Coronary artery (tissue), 2 donors: ENCODE data around the gene OR7C2.

Experiments used
- DNase-seq: peaks from one replicate; pipeline ENCODE4 v3.0.0-alpha.2; 2017; ENCODE audit warnings: low spot score
- H3K27ac ChIP-seq, 2 donors: fragments of 200-600 bp; sonication (generic); one replicate each; pipeline ENCODE4 v1.5.1; 2016 to 2019
- H3K4me3 ChIP-seq: fragments of 200-600 bp; sonication (generic); 2 replicates; pipeline ENCODE4 v1.5.1; 2016; ENCODE audit warnings: mild to moderate bottlenecking, moderate library complexity
- TF ChIP-seq, protein P1 (sequence below): fragments of 200-600 bp; sonication (generic); IDR thresholded peaks from one replicate; pipeline ENCODE4 v1.5.1; 2019; ENCODE audit warnings: antibody characterized with exemption

The OR7C2 gene

GRCh38 chr19:14957464-14957863, 16.2 kb downstream of the OR7C2 start:
- TF ChIP-seq, protein P1, sequence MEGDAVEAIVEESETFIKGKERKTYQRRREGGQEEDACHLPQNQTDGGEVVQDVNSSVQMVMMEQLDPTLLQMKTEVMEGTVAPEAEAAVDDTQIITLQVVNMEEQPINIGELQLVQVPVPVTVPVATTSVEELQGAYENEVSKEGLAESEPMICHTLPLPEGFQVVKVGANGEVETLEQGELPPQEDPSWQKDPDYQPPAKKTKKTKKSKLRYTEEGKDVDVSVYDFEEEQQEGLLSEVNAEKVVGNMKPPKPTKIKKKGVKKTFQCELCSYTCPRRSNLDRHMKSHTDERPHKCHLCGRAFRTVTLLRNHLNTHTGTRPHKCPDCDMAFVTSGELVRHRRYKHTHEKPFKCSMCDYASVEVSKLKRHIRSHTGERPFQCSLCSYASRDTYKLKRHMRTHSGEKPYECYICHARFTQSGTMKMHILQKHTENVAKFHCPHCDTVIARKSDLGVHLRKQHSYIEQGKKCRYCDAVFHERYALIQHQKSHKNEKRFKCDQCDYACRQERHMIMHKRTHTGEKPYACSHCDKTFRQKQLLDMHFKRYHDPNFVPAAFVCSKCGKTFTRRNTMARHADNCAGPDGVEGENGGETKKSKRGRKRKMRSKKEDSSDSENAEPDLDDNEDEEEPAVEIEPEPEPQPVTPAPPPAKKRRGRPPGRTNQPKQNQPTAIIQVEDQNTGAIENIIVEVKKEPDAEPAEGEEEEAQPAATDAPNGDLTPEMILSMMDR: no peak
- peak; percentile 24 for DNase-seq
- H3K4me3 ChIP-seq: no peak overlapping the region

GRCh38 chr19:14959263-14959662, 18.0 kb downstream of the OR7C2 start:
- H3K27ac ChIP-seq: no peak overlapping the region

More at GRCh38 chr19:14957464-14957863, 16.2 kb downstream of the OR7C2 start:
- H3K27ac ChIP-seq: no peak overlapping the region

GRCh38 chr19:14961956-14962685, 20.8 kb downstream of the OR7C2 start:
- Histone ChIP-seq H3K4me3 (no peak overlapping the region), H3K27ac (no peak overlapping the region)
- TF ChIP-seq, protein P1: no peak
- DNase-seq: no peak

More at GRCh38 chr19:14959263-14959662, 18.0 kb downstream of the OR7C2 start:
- DNase-seq: no peak
- TF ChIP-seq, protein P1: no peak
- no peak overlapping the region for H3K4me3 ChIP-seq

DNA sequence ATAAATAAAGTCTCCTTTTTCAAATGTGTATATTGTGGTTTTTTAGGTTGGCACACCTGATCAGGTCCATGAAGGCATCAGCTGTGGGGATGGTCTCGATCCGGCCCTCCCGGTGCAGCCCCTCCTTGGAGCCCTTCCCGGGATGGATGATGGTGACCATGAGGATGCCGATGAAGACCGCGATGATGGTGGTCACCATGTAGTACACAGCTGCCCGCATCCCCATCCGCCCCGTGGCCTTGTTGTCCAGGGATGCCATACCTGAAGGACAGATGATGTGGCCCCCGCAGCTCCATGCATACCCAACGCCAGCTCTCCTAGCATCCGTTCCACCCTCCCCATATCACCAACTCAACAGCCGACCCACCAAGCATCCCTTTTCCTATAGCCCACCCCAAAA, 27.0 kb downstream of the OR7C2 start:
- no peak for DNase-seq
- H3K27ac ChIP-seq: no peak overlapping the region
- TF ChIP-seq, protein P1: no peak
- no peak overlapping the region for H3K4me3 ChIP-seq

- TF ChIP-seq, protein P1: no peak
- no peak for DNase-seq
- no peak overlapping the region for H3K27ac ChIP-seq
- no peak overlapping the region for H3K4me3 ChIP-seq
These were observed 30.2 kb downstream of the OR7C2 start for GRCh38 chr19:14971474-14971873.

DNA sequence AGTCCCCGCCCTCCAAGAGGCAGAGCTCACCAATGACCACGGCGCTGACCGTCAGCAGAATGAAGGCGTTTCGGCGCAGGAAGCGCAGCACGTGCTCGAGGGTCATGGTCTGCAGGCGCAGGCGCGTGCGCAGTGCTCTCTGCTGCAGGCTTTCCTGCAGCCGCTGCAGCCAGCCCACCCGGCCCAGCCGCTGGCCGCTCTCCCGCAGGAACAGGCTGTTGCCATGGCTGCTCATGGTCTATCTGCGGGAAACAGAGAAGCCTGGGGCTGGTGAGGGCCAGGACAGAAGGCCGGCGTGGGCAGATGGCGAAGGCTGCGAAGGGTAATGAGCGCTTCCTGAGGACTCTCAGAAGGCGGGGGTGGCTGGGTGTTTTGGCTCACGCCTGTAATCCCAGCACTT, 31.4 kb downstream of the OR7C2 start:
- Histone ChIP-seq H3K27ac (no peak overlapping the region), H3K4me3 (no peak overlapping the region)
- DNase-seq: no peak
- TF ChIP-seq, protein P1: no peak

- Histone ChIP-seq H3K4me3 (no peak overlapping the region), H3K27ac (no peak overlapping the region)
- TF ChIP-seq, protein P1: no peak
- no peak for DNase-seq
These were observed 33.2 kb downstream of the OR7C2 start for GRCh38 chr19:14974488-14974887.
